HG03139 (cell line): ENCODE measurements around the gene PRDX3.
A peak's percentile ranks its signal among the peaks of the same experiment; 100 is the strongest.

ENCODE experiments used
- ATAC-seq: cut with Tn5 transposase; IDR thresholded peaks from one replicate; pipeline ENCODE4 v1.9.1; 2021; ENCODE audit not compliant: unreplicated experiment

Gene PRDX3

DNA sequence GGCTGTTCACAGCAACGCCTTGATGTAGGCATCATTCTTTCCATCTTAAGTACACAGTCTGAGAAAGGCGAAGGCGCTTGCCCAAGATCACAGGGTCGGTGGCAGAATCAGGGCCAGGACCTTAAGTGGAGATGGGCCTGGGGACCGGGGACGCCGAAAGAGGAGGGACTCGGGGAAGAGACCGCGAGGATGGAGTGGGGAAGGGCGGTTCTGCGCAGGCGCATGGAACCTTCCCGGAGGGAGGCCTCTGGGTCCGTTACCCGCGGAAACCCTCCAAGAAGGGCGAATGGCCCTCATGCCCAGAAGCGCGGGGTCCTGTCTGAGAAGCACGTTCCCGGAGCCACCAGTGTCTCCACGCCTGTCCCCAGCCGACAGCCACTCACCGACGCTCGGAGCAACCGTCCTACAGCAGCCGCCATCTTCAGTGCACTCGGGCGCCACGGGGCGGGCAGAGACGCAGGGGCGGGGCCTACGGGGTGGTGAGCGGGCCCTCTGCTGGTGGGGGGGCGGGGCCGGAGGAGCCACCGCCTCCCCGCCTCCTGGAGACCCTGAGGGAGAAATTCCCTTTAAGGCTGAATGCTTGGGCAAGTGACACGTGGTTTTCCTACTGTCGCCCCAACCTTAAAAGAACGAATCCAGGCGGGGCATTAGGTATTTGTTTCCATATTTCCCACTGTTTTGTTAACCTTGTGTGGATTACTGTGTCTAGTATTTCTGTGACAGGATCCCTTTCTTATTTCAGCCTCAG lies at the start of gene PRDX3:
Gene PRDX3, minus strand, starts transcription at position 441 of the 748 bp plus-strand sequence. Its CDS starts 22 bp downstream, at position 419.
- peak; percentile 89 for ATAC-seq

DNA sequence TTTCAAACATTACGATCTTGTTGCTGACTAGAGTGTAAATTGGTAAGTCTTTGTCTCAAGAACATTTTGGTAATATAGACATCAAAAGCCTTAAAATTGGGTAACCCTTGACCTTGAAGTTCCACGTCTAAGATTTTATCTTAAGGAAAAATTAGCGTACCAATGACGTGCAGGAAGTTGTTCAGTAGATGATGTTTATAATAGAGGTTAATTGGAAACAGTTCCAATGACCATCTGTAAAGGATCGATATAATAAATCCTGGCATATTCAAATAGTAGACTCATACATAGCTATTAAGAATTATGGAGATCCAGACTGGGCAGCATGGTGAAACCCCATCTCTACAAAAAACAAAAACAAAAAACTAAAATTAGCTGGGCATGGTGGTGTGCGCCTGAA lies 49.2 kb upstream of the PRDX3 start:
- no peak for ATAC-seq

DNA sequence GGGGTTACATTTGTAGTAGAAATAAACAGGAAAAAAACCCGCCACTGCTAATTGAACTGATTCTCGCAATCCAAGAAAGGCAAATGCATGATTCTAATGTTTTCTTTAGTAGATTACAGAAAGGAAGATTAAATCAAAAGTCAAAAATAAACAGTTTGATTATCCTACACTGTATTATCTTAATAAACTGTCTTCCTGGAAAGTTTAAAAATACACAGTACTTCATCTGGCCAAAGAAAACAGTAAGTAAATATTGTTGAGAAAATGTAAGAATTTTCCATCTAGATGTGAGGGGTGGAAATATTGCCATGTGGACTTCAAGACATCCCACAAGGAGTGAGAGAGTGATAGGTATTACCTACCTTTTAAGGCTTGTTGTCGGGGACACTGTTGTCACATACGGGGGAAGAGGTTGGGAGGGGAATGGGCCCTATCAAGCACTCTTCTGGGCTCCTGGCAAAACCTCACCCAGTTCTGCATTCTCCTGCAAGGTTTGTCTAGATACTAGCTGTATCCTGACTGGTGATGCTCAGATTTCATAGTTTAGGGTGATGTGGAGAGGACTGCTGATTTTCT lies 46.6 kb upstream of the PRDX3 start:
- no peak for ATAC-seq

DNA sequence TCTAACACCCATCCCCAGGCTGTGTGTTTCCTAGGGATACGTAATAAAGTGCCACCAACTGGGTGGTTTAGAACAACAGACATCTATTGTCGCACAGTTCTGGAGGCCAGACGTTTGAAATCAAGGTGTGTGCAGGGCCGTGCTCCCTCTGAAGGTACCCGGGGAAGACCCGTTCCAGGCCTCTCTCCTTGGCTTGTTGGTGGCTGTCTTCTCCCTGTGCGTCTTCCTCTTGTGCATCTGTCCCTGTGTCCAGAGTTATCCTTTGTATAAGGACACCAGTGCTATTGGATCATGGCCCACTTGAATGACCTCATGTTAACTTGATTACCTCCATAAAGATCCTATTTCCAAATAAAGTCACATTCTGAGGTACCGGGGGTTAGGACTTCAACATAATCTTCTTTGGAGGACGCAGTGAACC lies 44.4 kb upstream of the PRDX3 start:
- no peak for ATAC-seq

DNA sequence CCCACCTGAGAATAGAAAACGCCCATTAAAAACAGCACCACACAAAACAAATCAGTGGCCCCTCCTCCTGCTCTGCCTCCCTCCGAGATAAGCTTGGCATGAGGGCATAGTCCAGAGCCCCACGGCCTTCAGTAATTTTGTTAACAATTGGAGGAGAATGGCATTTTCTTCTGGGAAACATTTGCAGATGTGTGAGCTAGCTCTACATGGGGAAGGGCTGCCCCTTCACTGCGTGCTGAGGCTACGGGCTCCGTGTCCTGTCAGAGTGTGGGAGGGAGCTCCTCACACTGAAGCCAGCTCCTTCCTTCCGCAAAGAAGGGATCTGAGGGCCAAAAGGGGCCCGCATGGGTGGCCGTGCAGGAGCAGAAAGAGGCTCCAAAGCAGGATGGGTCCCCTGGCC lies 43.9 kb upstream of the PRDX3 start:
- no peak for ATAC-seq

DNA sequence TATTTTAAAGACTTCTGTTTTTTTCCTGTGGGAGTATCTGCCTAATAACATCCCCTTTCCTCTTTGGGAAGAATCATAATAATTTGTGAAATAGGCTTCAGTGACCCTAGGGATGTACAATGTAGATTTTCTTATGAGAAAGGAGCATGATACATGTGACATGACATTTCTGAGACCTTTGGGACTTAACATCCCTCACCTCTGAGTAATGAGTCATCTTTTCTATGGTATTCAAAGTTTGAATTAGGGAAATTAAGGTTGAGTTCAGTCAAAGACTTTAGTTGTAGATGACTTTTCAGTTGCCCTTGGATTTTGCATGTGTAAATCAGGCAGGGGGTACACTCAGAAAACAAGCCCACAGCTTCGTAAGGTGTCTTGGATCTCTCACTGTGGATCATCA lies 43.1 kb upstream of the PRDX3 start:
- ATAC-seq, result no peak

DNA sequence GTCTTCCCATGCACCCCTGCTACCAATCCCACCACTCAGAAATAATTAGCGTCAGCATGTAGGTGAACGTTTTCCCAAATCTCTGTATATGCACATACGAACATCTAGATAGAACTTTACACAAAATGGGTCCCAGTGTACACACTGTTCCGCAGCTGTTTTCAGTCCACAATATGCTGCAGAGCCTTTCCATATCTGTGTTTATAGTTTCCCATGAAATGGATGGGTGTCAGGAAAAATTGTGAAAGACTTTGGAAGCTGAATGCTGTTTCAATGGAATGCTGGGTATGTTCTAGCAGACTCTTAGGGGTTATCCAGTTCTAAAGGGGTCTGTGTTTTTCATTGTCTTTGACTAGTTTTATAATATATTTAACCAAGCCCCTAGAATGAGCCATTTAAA lies 42.6 kb upstream of the PRDX3 start:
- ATAC-seq, result no peak

DNA sequence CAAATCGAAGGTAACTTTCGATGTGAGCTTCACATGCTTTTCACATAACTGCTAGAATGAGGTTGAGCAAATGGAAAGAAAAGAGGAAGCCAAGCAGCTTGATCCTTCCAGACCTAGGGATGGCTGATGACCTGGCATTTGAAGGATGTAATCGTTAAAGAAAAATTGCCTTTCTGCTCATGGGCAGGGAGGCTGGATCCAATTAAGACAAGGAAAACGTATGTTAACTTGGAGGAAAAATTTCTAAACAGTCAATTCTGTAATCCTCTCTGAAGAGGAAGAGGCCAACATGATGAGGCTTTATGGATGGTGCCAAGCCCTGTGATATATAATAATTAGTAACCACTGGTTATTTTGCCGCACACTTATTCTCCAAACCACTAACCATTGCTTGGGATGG lies 41.3 kb upstream of the PRDX3 start:
- no peak for ATAC-seq

DNA sequence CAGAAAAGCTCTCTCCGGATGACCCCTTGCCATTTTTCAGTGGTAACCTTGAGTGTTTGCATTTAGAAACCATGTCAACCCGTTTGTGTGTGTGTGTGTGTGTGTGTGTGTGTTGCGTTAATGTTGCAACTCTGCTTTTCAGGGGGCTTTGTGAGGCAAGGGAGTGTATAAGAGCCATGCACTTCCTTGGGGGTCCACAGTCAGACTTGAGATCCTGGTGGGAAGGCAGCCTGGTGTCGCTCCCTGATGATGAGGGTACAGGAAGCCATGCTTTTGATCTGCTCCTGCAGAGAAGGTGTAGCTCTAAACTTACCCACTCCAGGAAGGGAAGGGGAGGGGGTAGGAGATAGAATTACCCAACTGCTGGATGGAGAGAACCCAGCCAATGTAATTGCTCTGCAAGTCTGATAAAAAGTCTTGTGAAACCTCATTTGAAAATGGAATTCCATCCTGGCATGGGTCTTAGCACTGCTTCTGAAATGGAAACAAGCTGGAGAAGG lies 39.4 kb upstream of the PRDX3 start:
- no peak for ATAC-seq

DNA sequence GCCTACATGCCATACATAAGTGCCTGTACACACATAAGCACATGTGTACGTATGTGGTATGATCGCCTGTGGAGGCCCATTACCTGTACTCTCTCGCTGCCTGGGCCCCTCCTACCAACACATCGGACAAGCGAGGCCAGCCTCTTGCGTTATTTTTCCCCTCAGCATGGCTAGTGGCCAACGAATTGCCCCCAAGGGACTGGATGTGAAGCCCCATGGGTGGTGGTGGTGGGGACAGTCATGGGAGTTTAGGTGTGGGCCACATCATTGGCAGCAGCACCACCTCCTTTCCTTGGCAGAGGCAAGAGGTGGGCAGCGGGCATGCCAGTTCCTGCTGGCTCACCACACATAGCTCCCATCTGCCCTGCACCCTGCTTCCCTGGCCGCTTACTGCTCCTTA lies 38.8 kb upstream of the PRDX3 start:
- ATAC-seq, result no peak

DNA sequence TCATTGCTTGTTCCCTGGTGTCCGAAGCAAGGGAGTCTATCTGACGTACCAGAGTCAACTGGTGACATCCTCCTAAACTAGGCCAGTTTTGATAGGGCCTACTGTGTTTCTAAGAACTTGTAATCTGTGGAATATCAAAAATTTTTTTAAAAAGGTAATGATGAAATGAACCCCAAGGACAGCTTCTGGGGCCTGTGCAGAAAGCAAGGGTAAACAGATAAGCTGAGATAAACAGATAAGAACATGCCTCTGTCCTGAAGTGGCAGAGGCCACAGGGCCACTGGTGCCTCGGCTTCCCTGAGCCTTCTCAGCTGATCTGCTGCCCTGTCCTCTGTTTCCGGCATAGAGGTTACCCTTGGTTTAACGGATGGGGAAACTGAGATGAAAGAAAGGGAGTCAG lies 37.5 kb upstream of the PRDX3 start:
- ATAC-seq, result no peak

DNA sequence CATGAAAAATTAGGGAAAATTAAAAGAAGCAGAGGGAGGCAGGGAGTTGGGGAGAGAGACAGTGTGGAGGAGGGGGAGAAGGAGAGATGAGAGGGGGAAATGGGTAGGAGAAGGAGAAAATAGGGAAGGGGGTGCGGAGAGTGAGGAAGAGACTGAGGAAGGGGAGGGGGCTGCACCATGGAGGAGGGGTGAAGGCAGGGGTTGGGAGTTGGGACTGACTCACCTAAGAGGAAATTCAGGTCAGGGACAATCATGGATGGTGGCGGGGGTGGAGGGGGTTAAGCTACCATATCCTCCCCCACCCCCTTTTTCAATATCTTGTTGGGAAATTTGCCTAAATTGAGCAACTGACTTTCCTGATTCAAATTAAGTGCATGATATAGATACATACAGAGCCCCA lies 36.8 kb upstream of the PRDX3 start:
- ATAC-seq, result no peak

DNA sequence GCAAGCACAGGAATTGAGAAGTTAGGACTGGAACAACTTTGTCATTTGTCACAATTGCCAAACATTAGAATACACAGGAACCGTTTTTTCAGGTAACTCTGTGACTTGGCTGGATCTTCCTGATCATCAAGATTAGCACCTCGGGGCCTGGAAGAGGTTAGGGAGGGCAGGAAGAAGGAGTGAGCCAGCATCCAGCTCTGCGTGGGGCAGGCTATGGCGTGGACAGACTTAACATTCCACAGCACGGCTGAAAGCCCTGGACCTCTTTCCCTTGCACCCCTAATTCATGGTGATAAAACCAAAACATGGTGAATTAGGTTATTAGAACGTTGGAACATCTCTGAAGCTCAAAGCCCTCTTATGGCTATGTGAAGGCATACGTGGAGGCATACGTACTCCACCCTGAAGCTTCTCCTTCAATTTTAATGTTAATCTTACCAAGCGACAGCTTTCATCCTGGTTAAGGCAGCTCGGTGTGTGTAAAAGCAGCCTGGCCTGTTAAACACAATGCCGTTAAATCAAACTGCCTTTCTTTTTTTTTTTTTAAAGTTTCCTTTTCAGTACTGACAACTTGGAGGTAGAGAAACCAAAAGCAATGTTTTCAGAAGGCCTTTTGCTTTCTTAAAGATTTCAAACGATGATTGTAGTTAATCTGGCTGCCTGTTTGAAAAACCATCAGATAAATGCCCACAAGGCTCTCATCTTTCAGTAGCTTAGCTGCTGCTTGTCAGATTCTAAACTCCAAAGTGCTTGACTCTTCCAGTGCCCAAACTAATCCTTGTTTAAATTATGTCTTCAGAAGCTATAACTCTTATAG lies 33.2 kb upstream of the PRDX3 start:
- no peak for ATAC-seq

DNA sequence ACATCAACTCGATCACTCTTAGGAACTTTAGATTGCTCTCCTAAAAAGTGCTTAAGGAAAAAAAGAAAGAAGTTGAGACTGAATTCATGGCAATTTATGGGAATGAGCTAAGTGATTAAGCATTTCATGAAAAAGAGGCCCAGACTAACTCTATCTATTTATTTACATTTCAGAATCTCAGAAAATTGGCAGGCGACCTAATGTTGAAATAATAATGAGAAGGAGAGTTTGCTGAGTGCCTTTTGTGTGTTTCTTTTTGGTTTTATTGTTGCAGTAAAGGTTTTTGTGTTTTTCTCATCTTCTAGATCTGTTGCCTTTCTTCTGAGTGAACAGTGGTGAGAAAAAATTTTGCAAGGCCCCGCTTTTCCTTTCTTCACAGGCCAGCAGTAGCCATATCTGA lies 32.6 kb upstream of the PRDX3 start:
- ATAC-seq, result no peak

DNA sequence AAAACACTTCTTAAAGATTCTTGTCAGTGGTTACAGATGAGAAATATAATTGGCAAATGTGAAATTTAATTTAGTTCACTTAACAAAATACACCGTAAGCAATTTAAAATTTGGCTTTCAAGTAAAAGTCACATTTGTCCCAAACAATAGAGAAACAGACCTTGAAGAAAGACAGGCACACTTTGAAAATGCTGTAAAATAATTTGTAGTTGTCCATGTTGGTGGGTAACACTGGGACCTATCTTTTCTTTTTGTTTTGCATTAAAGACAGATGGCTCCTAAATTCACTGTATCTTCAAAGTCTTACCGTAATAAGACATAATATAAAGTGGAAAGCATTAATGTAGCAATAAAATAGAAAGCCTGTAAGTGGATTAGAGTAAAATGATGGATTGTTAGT lies 32.0 kb upstream of the PRDX3 start:
- no peak for ATAC-seq

DNA sequence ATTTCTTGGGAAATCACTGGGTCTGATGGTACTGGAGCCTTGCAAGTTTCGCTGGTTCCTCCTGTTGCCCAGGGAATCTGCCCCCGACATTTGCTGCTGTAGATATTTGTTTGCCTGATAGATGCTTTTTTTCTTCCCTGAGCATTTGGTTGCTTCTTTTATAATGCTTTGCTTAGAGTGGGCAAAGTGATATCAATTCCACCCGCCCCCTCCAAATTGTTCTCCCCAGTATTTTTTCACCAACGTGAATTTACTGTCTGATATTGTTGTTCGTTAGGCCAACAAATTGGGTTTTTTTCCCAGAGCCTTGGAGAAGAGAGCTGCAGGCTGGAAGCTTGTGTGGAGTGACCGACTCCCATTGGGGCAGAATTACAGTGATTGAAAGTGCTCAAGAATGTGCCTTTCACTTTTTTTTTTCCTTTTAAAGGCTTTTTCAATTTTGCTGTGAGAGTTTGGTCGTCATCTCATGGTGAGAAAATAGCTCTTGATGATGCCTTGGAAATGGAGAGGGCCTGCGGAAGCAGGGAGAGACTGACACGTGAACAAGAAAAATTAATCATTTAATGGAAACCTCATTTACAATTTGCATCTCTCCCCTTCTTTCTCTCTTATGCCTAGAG lies 31.2 kb upstream of the PRDX3 start:
- no peak for ATAC-seq

DNA sequence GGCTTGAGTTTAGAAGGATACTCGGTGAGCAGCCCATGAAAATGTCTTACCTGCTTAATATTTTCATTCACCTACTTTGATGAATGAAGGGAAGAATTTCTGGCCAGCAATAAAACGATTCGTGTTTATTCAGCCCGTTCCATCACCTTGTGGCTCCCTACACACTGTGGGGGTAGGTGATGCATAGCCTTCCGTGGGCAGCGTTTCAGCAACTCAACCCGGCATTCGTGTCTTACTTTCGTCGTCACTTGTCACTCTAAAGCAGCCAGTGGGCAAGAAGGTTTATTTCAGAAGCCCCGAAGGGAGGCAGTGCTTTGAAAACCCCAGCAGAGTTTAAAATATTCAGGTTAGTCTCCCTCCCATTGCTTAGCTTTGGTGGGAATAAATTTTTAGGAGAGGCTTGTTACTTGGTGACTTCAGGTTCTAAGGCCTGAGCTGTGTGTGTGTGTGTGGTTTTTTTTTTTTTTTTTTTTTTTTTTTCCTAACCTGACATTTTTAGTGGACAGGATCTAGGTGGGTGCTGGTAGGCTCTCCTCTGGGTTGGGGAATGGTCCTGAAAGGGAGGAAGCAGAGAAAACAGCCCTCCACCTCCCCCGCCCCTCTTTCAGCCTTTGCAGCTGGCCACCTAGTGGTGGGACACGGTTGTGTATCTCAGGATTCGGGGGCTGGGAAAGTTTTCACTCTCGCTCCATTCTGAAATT lies 30.6 kb upstream of the PRDX3 start:
- no peak for ATAC-seq

DNA sequence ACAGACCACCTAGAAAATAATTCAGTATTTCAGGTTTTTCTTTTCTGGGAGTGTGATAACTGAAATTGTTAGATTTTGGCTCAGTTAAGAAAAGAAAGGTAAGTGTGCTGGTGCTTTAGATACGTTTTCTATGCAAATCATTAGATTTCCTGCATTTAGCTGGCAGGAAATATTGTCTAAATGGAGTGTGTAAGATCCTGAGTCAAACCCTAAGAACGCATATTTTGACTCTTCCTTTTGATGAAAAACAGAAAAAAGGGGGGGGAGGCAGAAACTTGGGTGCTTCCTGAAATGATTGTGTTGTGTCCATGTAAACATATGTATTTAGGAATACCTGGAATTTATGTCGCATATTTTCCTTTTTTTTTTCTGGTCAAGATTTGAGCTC lies 29.9 kb upstream of the PRDX3 start:
- no peak for ATAC-seq

DNA sequence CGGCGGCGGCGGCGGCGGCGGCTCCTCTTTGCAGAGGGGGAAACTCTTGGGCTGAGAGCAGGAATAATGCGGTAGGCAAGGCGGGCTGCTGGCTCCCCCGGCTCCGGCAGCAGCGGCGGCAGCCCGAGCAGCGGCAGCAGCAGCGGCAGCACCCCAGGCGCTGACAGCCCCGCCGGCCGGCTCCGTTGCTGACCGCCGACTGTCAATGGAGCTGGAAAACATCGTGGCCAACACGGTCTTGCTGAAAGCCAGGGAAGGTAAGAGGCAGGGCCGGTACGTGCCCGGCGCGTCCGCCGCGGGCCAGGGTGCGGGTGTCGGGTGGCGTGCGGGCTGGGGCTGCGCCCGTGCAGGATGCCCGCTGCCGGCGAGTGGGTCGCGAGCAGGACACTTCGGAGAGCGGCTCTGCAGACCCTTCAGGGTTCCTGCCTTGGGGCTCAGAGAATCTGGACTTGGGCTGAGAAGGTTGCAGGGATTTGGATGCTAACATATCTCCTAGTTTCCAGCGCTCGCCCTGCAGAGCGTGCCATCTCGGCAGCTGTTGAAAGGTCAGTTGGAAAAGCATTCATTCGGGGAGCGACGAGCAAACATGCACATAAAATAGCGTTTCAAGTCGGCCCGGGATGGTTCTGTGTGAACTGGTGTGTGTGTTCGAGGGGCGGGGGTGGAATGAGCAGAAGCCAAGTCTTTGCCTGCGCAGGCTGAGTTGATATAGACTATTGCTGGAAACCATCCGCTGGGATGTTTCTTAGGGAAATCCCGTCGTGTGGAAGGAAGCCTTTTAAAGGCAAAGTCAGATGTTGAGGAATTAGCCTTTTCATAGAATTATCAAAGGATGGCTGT lies 29.3 kb upstream of the PRDX3 start:
- peak; percentile 4 for ATAC-seq

DNA sequence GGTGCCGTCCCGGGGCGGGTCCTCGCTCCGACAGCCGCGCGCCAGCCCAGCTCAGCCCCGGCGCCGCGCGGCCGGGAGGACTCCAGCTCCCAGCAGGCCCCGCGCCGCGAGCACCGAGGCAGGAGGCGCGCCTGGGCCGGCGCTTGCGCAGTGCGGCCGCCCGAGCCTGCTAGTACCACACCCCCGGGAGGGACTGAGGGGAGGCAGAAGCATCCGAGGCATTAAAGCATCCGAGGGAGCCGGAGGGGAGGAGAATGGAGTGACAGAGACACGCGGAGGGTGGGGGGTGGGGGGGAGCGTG lies 28.7 kb upstream of the PRDX3 start, which contains the start of gene GRK5:
Gene GRK5, plus strand, starts transcription at position 206 of the 301 bp plus-strand sequence. CDS start 347 bp downstream, outside the sequence.
- peak; percentile 66 for ATAC-seq
